HG03378 (cell line): ENCODE results near the gene AKAP11.
A peak's percentile ranks its signal among the peaks of the same experiment; 100 is the strongest.
"Not testable (repeated sequence)": the region's sequence is repeated elsewhere in the genome, so short reads cannot be mapped to it uniquely, and the experiment has no call there.

ENCODE experiments used
- ATAC-seq: cut with Tn5 transposase; IDR thresholded peaks from one replicate; pipeline ENCODE4 v1.9.1; 2021; ENCODE audit warnings: mild to moderate bottlenecking, moderate library complexity; ENCODE audit not compliant: unreplicated experiment

Gene AKAP11

GRCh38 chr13:42272115-42272803 is at the start of gene AKAP11:
TSS of gene AKAP11 (plus strand) at chr13:42272152. CDS start at chr13:42286349, 14,197 bp downstream.
- ATAC-seq = peak; percentile 14

GRCh38 chr13:42223681-42224080 is 48.3 kb upstream of the AKAP11 start:
- ATAC-seq = no peak

GRCh38 chr13:42225051-42225450 is 46.9 kb upstream of the AKAP11 start:
- no peak for ATAC-seq

- not testable (repeated sequence) for ATAC-seq
These were observed 45.2 kb upstream of the AKAP11 start for GRCh38 chr13:42226759-42227158.

GRCh38 chr13:42228527-42228926 is 43.4 kb upstream of the AKAP11 start:
- ATAC-seq = no peak

GRCh38 chr13:42229287-42229686 is 42.7 kb upstream of the AKAP11 start:
- ATAC-seq = no peak

- ATAC-seq = no peak
These were observed 39.3 kb upstream of the AKAP11 start for GRCh38 chr13:42232671-42233070.

- no peak for ATAC-seq
These were observed 38.2 kb upstream of the AKAP11 start for GRCh38 chr13:42233726-42234125.

- ATAC-seq = no peak
These were observed 32.8 kb upstream of the AKAP11 start for GRCh38 chr13:42239161-42239560.

GRCh38 chr13:42239644-42240043 is 32.3 kb upstream of the AKAP11 start:
- no peak for ATAC-seq

- ATAC-seq = no peak
These were observed 25.4 kb upstream of the AKAP11 start for GRCh38 chr13:42246541-42246940.

- ATAC-seq = no peak
These were observed 24.1 kb upstream of the AKAP11 start for GRCh38 chr13:42247883-42248282.

GRCh38 chr13:42255886-42256285 is 16.1 kb upstream of the AKAP11 start:
- no peak for ATAC-seq

GRCh38 chr13:42258747-42259146 is 13.2 kb upstream of the AKAP11 start:
- ATAC-seq = no peak

- ATAC-seq = no peak
These were observed 12.4 kb upstream of the AKAP11 start for GRCh38 chr13:42259515-42259914.

- ATAC-seq = no peak
These were observed 10.9 kb upstream of the AKAP11 start for GRCh38 chr13:42260903-42261654.

- no peak for ATAC-seq
These were observed 5.5 kb upstream of the AKAP11 start for GRCh38 chr13:42266473-42266872.

GRCh38 chr13:42270160-42270856 is 1.6 kb upstream of the AKAP11 start:
- ATAC-seq = no peak

- ATAC-seq = no peak
These were observed 1.1 kb upstream of the AKAP11 start for GRCh38 chr13:42270857-42271215.

GRCh38 chr13:42271337-42272114 is 426 bp upstream of the AKAP11 start:
- ATAC-seq = peak; percentile 73

GRCh38 chr13:42272804-42273175 is 838 bp downstream of the AKAP11 start:
- ATAC-seq = no peak
